Measurements from ENCODE around the gene PCDHA2. TPM values are rescaled to one million over a fixed set of nuclear protein-coding genes. Genes with fewer than 3 reads are reported as not detected.
"Not testable (repeated sequence)": the region's sequence is repeated elsewhere in the genome, so short reads cannot be mapped to it uniquely, and the experiment has no call there.

The PCDHA2 gene
- total RNA-seq, 2 donors from 2014 or later: not detected

DNA sequence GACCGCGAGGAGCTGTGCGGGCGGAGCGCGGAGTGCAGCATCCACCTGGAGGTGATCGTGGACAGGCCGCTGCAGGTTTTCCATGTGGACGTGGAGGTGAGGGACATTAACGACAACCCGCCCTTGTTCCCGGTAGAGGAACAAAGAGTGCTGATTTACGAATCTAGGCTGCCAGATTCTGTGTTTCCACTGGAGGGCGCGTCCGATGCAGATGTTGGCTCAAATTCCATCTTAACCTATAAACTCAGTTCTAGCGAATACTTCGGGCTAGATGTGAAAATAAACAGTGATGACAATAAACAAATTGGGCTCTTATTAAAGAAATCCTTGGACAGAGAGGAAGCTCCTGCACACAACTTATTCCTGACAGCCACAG lies 33.7 kb downstream of the PCDHA2 start:
- H3K4me3 ChIP-seq: no peak overlapping the region
- peaks cover 2% of the 10 kb centered on the region for H3K9me3 ChIP-seq
- no peaks in the 10 kb centered on the region for H3K36me3 ChIP-seq
- H3K4me1 ChIP-seq: no peaks in the 10 kb centered on the region
- H3K9ac ChIP-seq (ENCODE audit: low read depth in 2 of 2, low read length in 2 of 2): no peak overlapping the region
- no peak for DNase-seq
- no peaks in the 10 kb centered on the region for H3K27me3 ChIP-seq
- TF ChIP-seq, protein P1, sequence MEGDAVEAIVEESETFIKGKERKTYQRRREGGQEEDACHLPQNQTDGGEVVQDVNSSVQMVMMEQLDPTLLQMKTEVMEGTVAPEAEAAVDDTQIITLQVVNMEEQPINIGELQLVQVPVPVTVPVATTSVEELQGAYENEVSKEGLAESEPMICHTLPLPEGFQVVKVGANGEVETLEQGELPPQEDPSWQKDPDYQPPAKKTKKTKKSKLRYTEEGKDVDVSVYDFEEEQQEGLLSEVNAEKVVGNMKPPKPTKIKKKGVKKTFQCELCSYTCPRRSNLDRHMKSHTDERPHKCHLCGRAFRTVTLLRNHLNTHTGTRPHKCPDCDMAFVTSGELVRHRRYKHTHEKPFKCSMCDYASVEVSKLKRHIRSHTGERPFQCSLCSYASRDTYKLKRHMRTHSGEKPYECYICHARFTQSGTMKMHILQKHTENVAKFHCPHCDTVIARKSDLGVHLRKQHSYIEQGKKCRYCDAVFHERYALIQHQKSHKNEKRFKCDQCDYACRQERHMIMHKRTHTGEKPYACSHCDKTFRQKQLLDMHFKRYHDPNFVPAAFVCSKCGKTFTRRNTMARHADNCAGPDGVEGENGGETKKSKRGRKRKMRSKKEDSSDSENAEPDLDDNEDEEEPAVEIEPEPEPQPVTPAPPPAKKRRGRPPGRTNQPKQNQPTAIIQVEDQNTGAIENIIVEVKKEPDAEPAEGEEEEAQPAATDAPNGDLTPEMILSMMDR (IDR thresholded peaks at IDR 0.05): no peak
- intact Hi-C loops (cut with DNase I): no loop called here
- no peak overlapping the region for H3K27ac ChIP-seq

DNA sequence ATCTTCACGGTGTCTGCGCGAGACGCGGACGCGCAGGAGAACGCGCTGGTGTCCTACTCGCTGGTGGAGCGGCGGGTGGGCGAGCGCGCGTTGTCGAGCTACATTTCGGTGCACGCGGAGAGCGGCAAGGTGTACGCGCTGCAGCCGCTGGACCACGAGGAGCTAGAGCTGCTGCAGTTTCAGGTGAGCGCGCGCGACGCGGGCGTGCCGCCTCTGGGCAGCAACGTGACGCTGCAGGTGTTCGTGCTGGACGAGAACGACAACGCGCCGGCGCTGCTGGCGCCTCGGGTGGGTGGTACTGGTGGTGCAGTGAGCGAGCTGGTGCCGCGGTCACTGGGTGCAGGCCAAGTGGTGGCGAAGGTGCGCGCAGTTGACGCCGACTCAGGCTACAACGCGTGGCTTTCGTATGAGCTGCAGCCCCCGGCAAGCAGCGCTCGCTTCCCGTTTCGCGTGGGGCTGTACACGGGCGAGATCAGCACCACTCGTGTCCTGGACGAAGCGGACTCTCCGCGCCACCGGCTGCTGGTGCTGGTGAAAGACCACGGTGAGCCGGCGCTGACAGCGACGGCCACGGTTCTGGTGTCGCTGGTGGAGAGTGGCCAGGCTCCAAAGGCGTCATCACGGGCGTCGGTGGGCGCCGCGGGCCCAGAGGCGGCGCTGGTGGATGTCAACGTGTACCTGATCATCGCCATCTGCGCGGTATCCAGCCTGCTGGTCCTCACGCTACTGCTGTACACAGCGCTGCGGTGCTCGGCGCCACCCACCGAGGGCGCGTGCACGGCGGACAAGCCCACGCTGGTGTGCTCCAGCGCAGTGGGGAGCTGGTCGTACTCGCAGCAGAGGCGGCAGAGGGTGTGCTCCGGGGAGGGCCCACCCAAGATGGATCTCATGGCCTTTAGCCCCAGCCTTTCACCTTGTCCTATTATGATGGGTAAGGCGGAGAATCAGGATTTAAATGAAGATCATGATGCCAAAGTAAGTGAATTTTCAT lies 35.2 kb downstream of the PCDHA2 start:
- H3K9ac ChIP-seq (ENCODE audit: low read depth in 2 of 2, low read length in 2 of 2); intact Hi-C loops (cut with DNase I); H3K4me3 ChIP-seq; H3K9me3 ChIP-seq; H3K4me1 ChIP-seq; DNase-seq; H3K36me3 ChIP-seq; H3K27ac ChIP-seq; H3K27me3 ChIP-seq: not testable (repeated sequence)

DNA sequence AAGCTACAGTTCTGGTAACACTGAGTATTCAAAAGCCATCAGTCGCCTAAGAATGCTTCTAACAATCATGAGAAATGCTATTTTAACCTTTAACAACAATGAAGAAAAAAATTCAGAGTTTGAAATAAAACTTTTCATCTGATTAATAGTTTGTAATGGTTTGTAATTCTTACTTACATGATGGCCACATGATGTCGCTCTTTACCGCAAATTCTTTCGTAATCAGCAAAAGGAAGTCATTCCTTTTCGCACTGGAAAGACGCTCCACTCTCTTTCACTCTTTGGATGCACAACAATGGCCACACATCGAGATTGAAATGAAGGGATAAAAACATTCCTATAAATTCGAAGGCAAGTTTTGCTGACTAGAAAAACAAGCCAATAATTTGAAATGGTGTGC lies 39.3 kb downstream of the PCDHA2 start, which contains the start of gene PCDHA7:
Gene PCDHA7 (plus strand): TSS at position 277 of the 400 bp plus-strand sequence. CDS start 115 bp downstream, at position 392.
- H3K9ac ChIP-seq (ENCODE audit: low read depth in 2 of 2, low read length in 2 of 2): no peak within 1 kb of the TSS
- TF ChIP-seq, protein P1 (IDR thresholded peaks at IDR 0.05): no peak
- intact Hi-C loops (cut with DNase I): no loop called here
- no peak within 1 kb of the TSS for H3K4me3 ChIP-seq
- H3K27ac ChIP-seq: no peak within 1 kb of the TSS
- H3K9me3 ChIP-seq: no peaks in the 10 kb centered on the region
- no peaks in the 10 kb centered on the region for H3K4me1 ChIP-seq
- no peaks in the 10 kb centered on the region for H3K27me3 ChIP-seq
- H3K36me3 ChIP-seq: no peaks in the 10 kb centered on the region
- no peak for DNase-seq

DNA sequence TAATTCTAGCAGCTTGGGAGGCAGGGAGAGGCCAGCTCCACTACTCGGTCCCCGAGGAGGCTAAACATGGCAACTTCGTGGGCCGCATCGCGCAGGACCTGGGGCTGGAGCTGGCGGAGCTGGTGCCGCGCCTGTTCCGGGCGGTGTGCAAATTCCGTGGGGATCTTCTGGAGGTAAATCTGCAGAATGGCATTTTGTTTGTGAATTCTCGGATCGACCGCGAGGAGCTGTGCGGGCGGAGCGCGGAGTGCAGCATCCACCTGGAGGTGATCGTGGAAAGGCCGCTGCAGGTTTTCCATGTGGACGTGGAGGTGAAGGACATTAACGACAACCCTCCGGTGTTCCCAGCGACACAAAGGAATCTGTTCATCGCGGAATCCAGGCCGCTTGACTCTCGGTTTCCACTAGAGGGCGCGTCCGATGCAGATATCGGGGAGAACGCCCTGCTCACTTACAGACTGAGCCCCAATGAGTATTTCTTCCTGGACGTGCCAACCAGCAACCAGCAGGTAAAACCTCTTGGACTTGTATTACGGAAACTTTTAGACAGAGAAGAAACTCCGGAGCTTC lies 39.9 kb downstream of the PCDHA2 start:
- H3K27ac ChIP-seq; H3K9me3 ChIP-seq; H3K4me3 ChIP-seq; H3K27me3 ChIP-seq; intact Hi-C loops (cut with DNase I); DNase-seq; H3K4me1 ChIP-seq; H3K9ac ChIP-seq (ENCODE audit: low read depth in 2 of 2, low read length in 2 of 2); H3K36me3 ChIP-seq: not testable (repeated sequence)

DNA sequence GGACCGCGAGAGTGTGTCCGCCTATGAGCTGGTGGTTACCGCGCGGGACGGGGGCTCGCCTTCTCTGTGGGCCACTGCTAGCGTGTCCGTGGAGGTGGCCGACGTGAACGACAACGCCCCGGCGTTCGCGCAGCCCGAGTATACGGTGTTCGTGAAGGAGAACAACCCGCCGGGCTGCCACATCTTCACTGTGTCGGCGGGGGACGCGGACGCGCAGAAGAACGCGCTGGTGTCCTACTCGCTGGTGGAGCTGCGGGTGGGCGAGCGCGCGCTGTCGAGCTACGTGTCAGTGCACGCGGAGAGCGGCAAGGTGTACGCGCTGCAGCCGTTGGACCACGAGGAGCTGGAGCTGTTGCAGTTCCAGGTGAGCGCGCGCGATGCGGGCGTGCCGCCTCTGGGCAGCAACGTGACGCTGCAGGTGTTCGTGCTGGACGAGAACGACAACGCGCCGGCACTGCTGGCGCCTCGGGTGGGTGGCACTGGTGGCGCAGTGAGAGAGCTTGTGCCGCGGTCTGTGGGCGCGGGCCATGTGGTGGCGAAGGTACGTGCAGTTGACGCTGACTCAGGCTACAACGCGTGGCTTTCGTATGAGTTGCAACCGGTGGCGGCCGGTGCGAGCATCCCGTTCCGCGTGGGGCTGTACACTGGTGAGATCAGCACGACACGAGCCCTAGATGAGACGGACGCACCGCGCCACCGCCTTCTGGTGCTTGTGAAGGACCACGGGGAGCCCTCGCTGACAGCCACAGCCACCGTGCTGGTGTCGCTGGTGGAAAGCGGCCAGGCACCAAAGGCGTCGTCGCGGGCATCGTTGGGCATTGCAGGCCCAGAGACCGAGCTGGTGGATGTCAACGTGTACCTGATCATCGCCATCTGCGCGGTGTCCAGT lies 41.2 kb downstream of the PCDHA2 start:
- no peaks in the 10 kb centered on the region for H3K36me3 ChIP-seq
- no peak overlapping the region for H3K27ac ChIP-seq
- TF ChIP-seq, protein P1 (IDR thresholded peaks at IDR 0.05): no peak
- H3K9ac ChIP-seq (ENCODE audit: low read depth in 2 of 2, low read length in 2 of 2): no peak overlapping the region
- no peaks in the 10 kb centered on the region for H3K27me3 ChIP-seq
- no peak for DNase-seq
- intact Hi-C loops (cut with DNase I): no loop called here
- no peaks in the 10 kb centered on the region for H3K9me3 ChIP-seq
- no peaks in the 10 kb centered on the region for H3K4me1 ChIP-seq
- H3K4me3 ChIP-seq: no peak overlapping the region
